GM13977 (cell line): ENCODE measurements around the gene CACNA1E.

Experiments used
- DNase-seq: peaks from one replicate; pipeline ENCODE4 v3.0.0; 2012; ENCODE audit warnings: low spot score
- CTCF ChIP-seq: IDR thresholded peaks from 2 replicates; pipeline ENCODE4 v1.5.1; 2012; ENCODE audit warnings: mild to moderate bottlenecking, control low read depth; ENCODE audit not compliant: insufficient read depth; ENCODE audit errors: extremely low read depth, missing control alignments
- in situ Hi-C: fragments of 300-500 bp; cut with MboI; formaldehyde crosslinking; loops from one replicate; pipeline ENCODE4 v1.12.0; 2022; ENCODE audit warnings: low sequenced_read_pairs, low pct_unique_long_range_greater_than_20kb, mixed read lengths, inconsistent platforms; ENCODE audit not compliant: unreplicated experiment

CACNA1E gene

GRCh38 chr1:181737056-181737455, 253.7 kb downstream of the CACNA1E start:
- peak; percentile 0 for TF ChIP-seq CTCF
- in situ Hi-C loops = no loop called here
- no peak for DNase-seq

GRCh38 chr1:181739214-181739613, 255.9 kb downstream of the CACNA1E start:
- in situ Hi-C loops = no loop called here
- TF ChIP-seq CTCF = no peak
- no peak for DNase-seq

- in situ Hi-C loops = no loop called here
- TF ChIP-seq CTCF = no peak
- DNase-seq = no peak
Observed at GRCh38 chr1:181742426-181742825, 259.1 kb downstream of the CACNA1E start.

GRCh38 chr1:181743878-181744312, 260.6 kb downstream of the CACNA1E start:
- in situ Hi-C loops = no loop called here

GRCh38 chr1:181746224-181746623, 262.9 kb downstream of the CACNA1E start:
- no peak for DNase-seq
- in situ Hi-C loops = no loop called here
- TF ChIP-seq CTCF = no peak

More at GRCh38 chr1:181743878-181744312, 260.6 kb downstream of the CACNA1E start:
- DNase-seq = no peak
- TF ChIP-seq CTCF = no peak

GRCh38 chr1:181748013-181748412, 264.7 kb downstream of the CACNA1E start:
- TF ChIP-seq CTCF = no peak
- no peak for DNase-seq
- in situ Hi-C loops = no loop called here

- TF ChIP-seq CTCF = no peak
- no peak for DNase-seq
- in situ Hi-C loops = no loop called here
Observed at GRCh38 chr1:181754103-181754502, 270.8 kb downstream of the CACNA1E start.
